ENCODE results near the gene POLG2. TPM values are rescaled to one million over a fixed set of nuclear protein-coding genes. Genes with fewer than 3 reads are reported as not detected.

POLG2 gene
- total and polyA plus RNA-seq, 11 donors: 1.4 to 8.7 (median 5.7) TPM

- ATAC-seq: no peak
- intact Hi-C loops (cut with DNase I): loop anchor here in 1 of 10 donors (10.0 kb wide), 1 partner anchor 55 kb away; no protein-coding TSS in a partner anchor
- TF ChIP-seq POLR2A (IDR thresholded peaks at IDR 0.05) (no peak), CTCF (IDR thresholded peaks at IDR 0.05) (no peak)
- Histone ChIP-seq H3K9me3 (no peaks in the 10 kb centered on the region), H3K36me3 (peaks cover 0 to 100% (median 99%) of the 10 kb centered on the region in 9 donors), H3K27me3 (no peaks in the 10 kb centered on the region), H3K27ac (no peak overlapping the region), H3K4me3 (no peak overlapping the region), H3K4me1 (no peaks in the 10 kb centered on the region)
- 89 to 93% (median 93%) methylated on average over 6 of the region's 6 CpGs for WGBS, 4 donors
- DNase-seq: no peak
Measured at GRCh38 chr17:64519601-64520000, 22.7 kb upstream of the POLG2 start.

- no peak for ATAC-seq
- Histone ChIP-seq H3K27ac (no peak overlapping the region), H3K36me3 (peaks cover 0 to 100% (median 99%) of the 10 kb centered on the region in 9 donors), H3K4me3 (no peak overlapping the region), H3K4me1 (no peaks in the 10 kb centered on the region), H3K9me3 (no peaks in the 10 kb centered on the region), H3K27me3 (no peaks in the 10 kb centered on the region)
- no peak for TF ChIP-seq POLR2A (IDR thresholded peaks at IDR 0.05)
- no peak for TF ChIP-seq CTCF (IDR thresholded peaks at IDR 0.05)
- 87 to 100% (median 93%) methylated on average over 1 of the region's 1 CpG for WGBS, 4 donors
- intact Hi-C loops (cut with DNase I): loop anchor here in 1 of 10 donors (10.0 kb wide), 1 partner anchor 59 kb away; no protein-coding TSS in a partner anchor
- DNase-seq: no peak
Measured at GRCh38 chr17:64515829-64516228, 19.0 kb upstream of the POLG2 start.

- Histone ChIP-seq H3K4me3 (no peak overlapping the region), H3K36me3 (peaks cover 0 to 100% (median 99%) of the 10 kb centered on the region in 9 donors), H3K27me3 (no peaks in the 10 kb centered on the region), H3K27ac (no peak overlapping the region), H3K4me1 (no peaks in the 10 kb centered on the region), H3K9me3 (no peaks in the 10 kb centered on the region)
- TF ChIP-seq CTCF (IDR thresholded peaks at IDR 0.05) (no peak), POLR2A (IDR thresholded peaks at IDR 0.05) (no peak)
- ATAC-seq: no peak
- no peak for DNase-seq
- intact Hi-C loops (cut with DNase I): loop anchor here in 1 of 10 donors (10.0 kb wide), 1 partner anchor 59 kb away; no protein-coding TSS in a partner anchor
- WGBS, 4 donors: 61 to 77% (median 67%) methylated on average over 2 of the region's 2 CpGs
Measured at GRCh38 chr17:64515419-64515818, 18.6 kb upstream of the POLG2 start.

GRCh38 chr17:64509179-64509578, 12.3 kb upstream of the POLG2 start:
- intact Hi-C loops (cut with DNase I): loop anchor here in 2 of 10 donors (5.0 to 10.0 kb wide), 4 partner anchors 204 to 684 kb away; partner anchors contain the start of genes FTSJ3 (in 1 of the 2) and PSMC5 (in 1 of the 2)
- TF ChIP-seq POLR2A (IDR thresholded peaks at IDR 0.05): no peak
- no peak for TF ChIP-seq CTCF (IDR thresholded peaks at IDR 0.05)
- peaks cover 6 to 30% (median 26%) of the 10 kb centered on the region in 12 donors for H3K4me1 ChIP-seq
- DNase-seq: no peak
- H3K4me3 ChIP-seq: peak overlapping the region in 1 of 12 donors; percentile 93
- WGBS, 4 donors: 79 to 88% (median 85%) methylated on average over 6 of the region's 6 CpGs
- no peak for ATAC-seq
- peaks cover 2 to 66% (median 62%) of the 10 kb centered on the region in 9 donors for H3K36me3 ChIP-seq
- H3K27me3 ChIP-seq: no peaks in the 10 kb centered on the region
- H3K9me3 ChIP-seq: no peaks in the 10 kb centered on the region
- H3K27ac ChIP-seq: no peak overlapping the region
